Measurements from ENCODE around the gene FAM3D. TPM values are rescaled to one million over a fixed set of nuclear protein-coding genes. Genes with fewer than 3 reads are reported as not detected.
"Not testable (repeated sequence)": the region's sequence is repeated elsewhere in the genome, so short reads cannot be mapped to it uniquely, and the experiment has no call there.

The FAM3D gene, protein sequence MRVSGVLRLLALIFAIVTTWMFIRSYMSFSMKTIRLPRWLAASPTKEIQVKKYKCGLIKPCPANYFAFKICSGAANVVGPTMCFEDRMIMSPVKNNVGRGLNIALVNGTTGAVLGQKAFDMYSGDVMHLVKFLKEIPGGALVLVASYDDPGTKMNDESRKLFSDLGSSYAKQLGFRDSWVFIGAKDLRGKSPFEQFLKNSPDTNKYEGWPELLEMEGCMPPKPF
- total RNA-seq (under 1 TPM in 2 of 5 donors, not detected in 3; 0.38 to 0.41 TPM), total RNA-seq (0 to 0.04 (median 0) reads per million in 29 experiments)
- total RNA-seq (2013) = not detected

DNA sequence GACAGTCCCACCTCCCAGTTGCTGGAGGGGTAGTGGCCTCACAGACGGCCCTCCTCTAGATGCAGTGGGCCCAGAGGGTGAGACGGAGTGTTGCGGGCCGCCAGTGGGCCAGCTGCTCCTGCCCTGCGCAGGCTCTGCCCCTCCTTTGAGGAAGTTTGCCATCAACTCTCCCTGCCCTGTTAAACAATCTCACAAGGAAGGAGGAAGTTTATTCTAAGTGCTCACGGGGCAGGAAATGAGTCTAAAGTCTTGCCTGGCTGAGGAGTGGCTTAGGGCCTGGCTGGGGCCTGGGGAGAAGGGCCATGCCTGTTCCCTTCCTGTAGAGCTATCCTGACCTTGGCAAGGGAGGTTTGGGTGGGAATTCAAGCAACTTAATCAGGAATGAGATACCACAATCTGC is at the start of gene FAM3D:
Gene FAM3D, minus strand, starts transcription at position 92 of the 400 bp plus-strand sequence. CDS start 11,211 bp downstream, outside the sequence.
- ChIA-PET CTCF (no interaction called here), POLR2A (no interaction called here)
- Mint-ChIP-seq H3K27ac (no peak within 1 kb of the TSS), H3K36me3 (no peaks in the 10 kb centered on the region), H3K4me1 (no peaks in the 10 kb centered on the region), H3K9me3 (no peaks in the 10 kb centered on the region), H3K27me3 (peaks cover 15 to 18% of the 10 kb centered on the region in 2 donors), H3K4me3 (no peak within 1 kb of the TSS)
- ATAC-seq (replicated peaks in 1 of 4) = no peak
- peaks cover 0 to 20% of the 10 kb centered on the region in 2 experiments for H3K27me3 ChIP-seq (replicated peaks in 1 of 2; ENCODE audit: control insufficient read depth in 2 of 2, extremely low read depth in 1 of 2, insufficient read depth in 2 of 2, low read length in 1 of 2)
- no peaks in the 10 kb centered on the region for H3K9me3 ChIP-seq
- no peak within 1 kb of the TSS for H3K27ac ChIP-seq (ENCODE audit: low read length)
- H3K4me1 ChIP-seq (ENCODE audit: control insufficient read depth in 1 of 2, extremely low read depth in 1 of 2, insufficient read depth in 2 of 2, low read length in 2 of 2) = no peaks in the 10 kb centered on the region
- no peaks in the 10 kb centered on the region for H3K36me3 ChIP-seq (ENCODE audit: control insufficient read depth in 2 of 2, extremely low read depth in 1 of 2, insufficient read depth in 1 of 2, low read length in 1 of 2)
- WGBS (ENCODE audit: insufficient coverage) = 33% methylated on average over 1 of the region's 6 CpGs
- peak in 1 of 35 experiments; percentile 8 for DNase-seq
- H3K4me3 ChIP-seq (ENCODE audit: control insufficient read depth in 1 of 2, extremely low read depth in 1 of 2, low read length in 1 of 2) = no peak within 1 kb of the TSS

GRCh38 chr3:58713715-58714401 is 47.3 kb upstream of the FAM3D start:
- no peaks in the 10 kb centered on the region for H3K4me1 ChIP-seq (ENCODE audit: control insufficient read depth in 1 of 2, extremely low read depth in 1 of 2, insufficient read depth in 2 of 2, low read length in 2 of 2)
- H3K27ac Mint-ChIP-seq = no peak overlapping the region
- H3K27ac ChIP-seq (ENCODE audit: low read length) = no peak overlapping the region
- ATAC-seq (replicated peaks in 1 of 4) = no peak
- H3K27me3 Mint-ChIP-seq = no peaks in the 10 kb centered on the region
- H3K36me3 ChIP-seq (ENCODE audit: control insufficient read depth in 2 of 2, extremely low read depth in 1 of 2, insufficient read depth in 1 of 2, low read length in 1 of 2) = no peaks in the 10 kb centered on the region
- no CpG with 5 or more reads among the region's 3 CpGs for WGBS (ENCODE audit: insufficient coverage)
- H3K4me1 Mint-ChIP-seq = no peaks in the 10 kb centered on the region
- no peak for DNase-seq
- H3K27me3 ChIP-seq (replicated peaks in 1 of 2; ENCODE audit: control insufficient read depth in 2 of 2, extremely low read depth in 1 of 2, insufficient read depth in 2 of 2, low read length in 1 of 2) = peaks cover 0 to 5% of the 10 kb centered on the region in 2 experiments
- H3K9me3 ChIP-seq = no peaks in the 10 kb centered on the region
- no peak overlapping the region for H3K4me3 ChIP-seq (ENCODE audit: control insufficient read depth in 1 of 2, extremely low read depth in 1 of 2, low read length in 1 of 2)
- ChIA-PET POLR2A (no interaction called here), CTCF (no interaction called here)
- H3K9me3 Mint-ChIP-seq = no peaks in the 10 kb centered on the region
- no peak overlapping the region for H3K4me3 Mint-ChIP-seq
- H3K36me3 Mint-ChIP-seq = no peaks in the 10 kb centered on the region

- 80% methylated on average over 1 of the region's 8 CpGs for WGBS (ENCODE audit: insufficient coverage)
- Mint-ChIP-seq H3K27me3 (peaks cover 0 to 3% of the 10 kb centered on the region in 2 donors), H3K36me3 (no peaks in the 10 kb centered on the region), H3K4me3 (no peak overlapping the region), H3K4me1 (no peaks in the 10 kb centered on the region), H3K9me3 (no peaks in the 10 kb centered on the region), H3K27ac (no peak overlapping the region)
- ChIA-PET CTCF (no interaction called here), POLR2A (no interaction called here)
- ATAC-seq (replicated peaks in 1 of 4) (no peak), DNase-seq (no peak)
- Histone ChIP-seq H3K27me3 (replicated peaks in 1 of 2; ENCODE audit: control insufficient read depth in 2 of 2, extremely low read depth in 1 of 2, insufficient read depth in 2 of 2, low read length in 1 of 2) (peaks cover 0 to 5% of the 10 kb centered on the region in 2 experiments), H3K4me1 (ENCODE audit: control insufficient read depth in 1 of 2, extremely low read depth in 1 of 2, insufficient read depth in 2 of 2, low read length in 2 of 2) (no peaks in the 10 kb centered on the region), H3K4me3 (ENCODE audit: control insufficient read depth in 1 of 2, extremely low read depth in 1 of 2, low read length in 1 of 2) (no peak overlapping the region), H3K36me3 (ENCODE audit: control insufficient read depth in 2 of 2, extremely low read depth in 1 of 2, insufficient read depth in 1 of 2, low read length in 1 of 2) (no peaks in the 10 kb centered on the region), H3K9me3 (no peaks in the 10 kb centered on the region), H3K27ac (ENCODE audit: low read length) (no peak overlapping the region)
These were observed 45.3 kb upstream of the FAM3D start for GRCh38 chr3:58711871-58712270.

DNA sequence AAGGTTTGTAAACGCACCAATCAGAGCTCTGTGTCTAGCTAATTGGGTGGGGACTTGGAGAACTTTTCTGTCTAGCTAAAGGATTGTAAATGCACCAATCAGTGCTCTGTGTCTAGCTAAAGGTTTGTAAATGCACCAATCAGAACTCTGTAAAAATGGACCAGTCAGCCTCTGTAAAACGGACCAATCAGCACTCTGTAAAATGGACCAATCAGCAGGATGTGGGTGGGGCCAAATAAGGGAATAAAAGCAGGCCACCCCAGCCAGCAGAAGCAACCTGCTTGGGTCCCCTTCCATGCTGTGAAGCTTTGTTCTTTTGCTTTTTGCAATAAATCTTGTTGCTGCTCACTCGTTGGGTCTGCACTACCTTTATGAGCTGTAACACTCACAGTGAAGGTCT is 42.4 kb upstream of the FAM3D start:
- H3K4me3 Mint-ChIP-seq; H3K4me1 ChIP-seq (ENCODE audit: control insufficient read depth in 1 of 2, extremely low read depth in 1 of 2, insufficient read depth in 2 of 2, low read length in 2 of 2); H3K27me3 ChIP-seq (replicated peaks in 1 of 2; ENCODE audit: control insufficient read depth in 2 of 2, extremely low read depth in 1 of 2, insufficient read depth in 2 of 2, low read length in 1 of 2); H3K27me3 Mint-ChIP-seq; H3K36me3 Mint-ChIP-seq; ATAC-seq (replicated peaks in 1 of 4); H3K9me3 ChIP-seq; POLR2A ChIA-PET; H3K4me3 ChIP-seq (ENCODE audit: control insufficient read depth in 1 of 2, extremely low read depth in 1 of 2, low read length in 1 of 2); H3K27ac ChIP-seq (ENCODE audit: low read length); CTCF ChIA-PET; H3K9me3 Mint-ChIP-seq; H3K27ac Mint-ChIP-seq; H3K36me3 ChIP-seq (ENCODE audit: control insufficient read depth in 2 of 2, extremely low read depth in 1 of 2, insufficient read depth in 1 of 2, low read length in 1 of 2); H3K4me1 Mint-ChIP-seq; DNase-seq: not testable (repeated sequence)
- 53% methylated on average over 2 of the region's 3 CpGs for WGBS (ENCODE audit: insufficient coverage)

GRCh38 chr3:58708116-58708791 is 41.7 kb upstream of the FAM3D start:
- Mint-ChIP-seq H3K36me3 (no peaks in the 10 kb centered on the region), H3K9me3 (no peaks in the 10 kb centered on the region), H3K4me3 (no peak overlapping the region), H3K27ac (no peak overlapping the region), H3K4me1 (no peaks in the 10 kb centered on the region), H3K27me3 (peaks cover 0 to 3% of the 10 kb centered on the region in 2 donors)
- Histone ChIP-seq H3K36me3 (ENCODE audit: control insufficient read depth in 2 of 2, extremely low read depth in 1 of 2, insufficient read depth in 1 of 2, low read length in 1 of 2) (no peaks in the 10 kb centered on the region), H3K27me3 (replicated peaks in 1 of 2; ENCODE audit: control insufficient read depth in 2 of 2, extremely low read depth in 1 of 2, insufficient read depth in 2 of 2, low read length in 1 of 2) (peaks cover 0 to 5% of the 10 kb centered on the region in 2 experiments), H3K9me3 (no peaks in the 10 kb centered on the region), H3K4me3 (ENCODE audit: control insufficient read depth in 1 of 2, extremely low read depth in 1 of 2, low read length in 1 of 2) (no peak overlapping the region), H3K27ac (ENCODE audit: low read length) (no peak overlapping the region), H3K4me1 (ENCODE audit: control insufficient read depth in 1 of 2, extremely low read depth in 1 of 2, insufficient read depth in 2 of 2, low read length in 2 of 2) (no peaks in the 10 kb centered on the region)
- ChIA-PET CTCF (no interaction called here), POLR2A (no interaction called here)
- no peak for ATAC-seq (replicated peaks in 1 of 4)
- DNase-seq = no peak
- 100% methylated on average over 1 of the region's 3 CpGs for WGBS (ENCODE audit: insufficient coverage)

DNA sequence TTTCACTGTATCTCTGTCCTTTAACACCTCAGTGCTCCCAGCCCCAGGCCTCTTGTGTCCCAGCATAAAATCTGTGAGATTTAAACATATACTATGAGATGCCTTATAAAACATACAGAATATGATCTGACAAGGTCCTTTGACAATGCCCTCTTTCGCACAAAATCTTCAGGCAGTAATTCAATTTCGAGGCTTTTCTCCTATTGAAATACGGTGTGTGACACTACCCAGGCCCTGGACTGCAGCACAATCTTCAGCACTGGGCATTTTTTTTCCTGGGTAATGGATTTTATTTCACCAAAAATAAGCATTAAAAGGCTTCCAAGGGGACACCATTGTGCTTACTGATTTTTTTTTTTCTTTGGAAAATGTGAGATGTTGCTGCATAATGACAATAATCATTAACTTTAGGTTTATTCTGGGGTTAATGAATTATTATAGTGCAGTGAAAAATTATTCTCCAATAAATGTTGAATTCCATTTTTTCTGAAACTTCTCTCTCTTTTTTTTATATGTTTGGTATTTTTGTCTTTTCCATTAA is 40.9 kb upstream of the FAM3D start:
- Histone ChIP-seq H3K36me3 (ENCODE audit: control insufficient read depth in 2 of 2, extremely low read depth in 1 of 2, insufficient read depth in 1 of 2, low read length in 1 of 2) (no peaks in the 10 kb centered on the region), H3K9me3 (no peaks in the 10 kb centered on the region), H3K4me3 (ENCODE audit: control insufficient read depth in 1 of 2, extremely low read depth in 1 of 2, low read length in 1 of 2) (no peak overlapping the region), H3K27ac (ENCODE audit: low read length) (no peak overlapping the region), H3K27me3 (replicated peaks in 1 of 2; ENCODE audit: control insufficient read depth in 2 of 2, extremely low read depth in 1 of 2, insufficient read depth in 2 of 2, low read length in 1 of 2) (peaks cover 0 to 5% of the 10 kb centered on the region in 2 experiments), H3K4me1 (ENCODE audit: control insufficient read depth in 1 of 2, extremely low read depth in 1 of 2, insufficient read depth in 2 of 2, low read length in 2 of 2) (no peaks in the 10 kb centered on the region)
- no peak overlapping the region for H3K27ac Mint-ChIP-seq
- H3K4me1 Mint-ChIP-seq = no peaks in the 10 kb centered on the region
- no peaks in the 10 kb centered on the region for H3K36me3 Mint-ChIP-seq
- ChIA-PET POLR2A (no interaction called here), CTCF (no interaction called here)
- no peaks in the 10 kb centered on the region for H3K9me3 Mint-ChIP-seq
- WGBS (ENCODE audit: insufficient coverage) = 72% methylated on average over 3 of the region's 3 CpGs
- DNase-seq (no peak), ATAC-seq (replicated peaks in 1 of 4) (no peak)
- H3K4me3 Mint-ChIP-seq = no peak overlapping the region
- peaks cover 0 to 3% of the 10 kb centered on the region in 2 donors for H3K27me3 Mint-ChIP-seq
